ENCODE data around the gene CHAC2.
A peak's percentile ranks its signal among the peaks of the same experiment; 100 is the strongest.

The CHAC2 gene

DNA sequence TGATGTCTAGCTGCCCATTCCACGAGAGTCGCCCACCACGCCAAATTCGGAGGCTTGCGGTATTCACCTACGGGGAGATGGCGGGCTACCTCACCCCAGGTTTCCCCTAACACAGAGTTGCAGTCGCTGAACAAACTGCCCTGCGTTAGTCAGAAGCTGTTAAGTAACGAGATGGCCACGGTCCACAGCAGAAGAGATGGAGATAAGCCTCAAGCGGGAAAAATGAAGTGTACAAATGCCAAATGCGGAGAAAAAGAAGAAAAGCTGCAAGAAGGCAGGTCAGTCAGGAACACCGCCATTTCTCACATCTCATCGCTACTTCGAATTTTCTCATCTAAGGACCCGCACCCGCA, 18.7 kb downstream of the CHAC2 start:
- peak; percentile 61 for DNase-seq (ENCODE audit: low read depth)
- no peak for TF ChIP-seq CTCF (conservative IDR thresholded peaks at IDR 0.05; ENCODE audit: control insufficient read depth, insufficient read depth, low read depth, low read length)

DNA sequence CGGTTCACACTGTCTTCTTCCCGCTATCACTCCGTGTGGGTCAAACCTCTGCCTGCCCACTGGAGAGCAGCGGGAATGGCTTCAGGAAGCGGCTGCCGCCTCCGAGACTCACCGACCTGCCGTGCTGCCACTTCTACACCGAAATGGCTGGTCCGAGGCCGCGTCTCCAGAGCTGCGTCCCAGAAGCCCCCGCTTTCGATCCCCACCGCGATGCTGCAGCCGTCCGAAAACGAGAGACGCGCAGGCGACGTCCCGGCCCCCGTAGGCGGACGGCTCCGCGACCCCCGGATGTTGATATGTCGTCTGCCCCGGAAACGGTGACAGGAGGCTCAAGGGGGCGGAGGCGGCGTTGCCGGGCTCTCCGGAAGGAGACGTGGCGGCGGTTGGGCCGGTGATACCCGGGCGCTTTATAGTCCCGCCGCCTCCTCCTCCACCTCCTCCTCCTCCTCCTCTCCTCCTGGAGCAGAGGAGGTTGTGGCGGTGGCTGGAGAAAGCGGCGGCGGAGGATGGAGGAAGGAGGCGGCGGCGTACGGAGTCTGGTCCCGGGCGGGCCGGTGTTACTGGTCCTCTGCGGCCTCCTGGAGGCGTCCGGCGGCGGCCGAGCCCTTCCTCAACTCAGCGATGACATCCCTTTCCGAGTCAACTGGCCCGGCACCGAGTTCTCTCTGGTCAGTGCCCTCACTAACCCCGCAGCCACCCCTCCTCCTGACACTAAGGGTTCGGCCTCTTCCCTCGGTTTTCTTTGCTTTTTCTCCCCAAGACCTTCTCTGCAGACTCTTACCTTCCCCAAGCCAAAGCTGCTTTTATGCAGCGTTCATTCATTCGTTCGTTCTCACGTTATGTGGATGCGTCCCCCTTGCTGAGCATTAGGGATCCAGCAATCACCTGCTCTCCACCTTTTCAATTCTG, 19.4 kb downstream of the CHAC2 start, which contains the start of the genes ASB3 and ERLEC1:
Gene ASB3 (minus strand): TSS at position 249 of the 909 bp plus-strand sequence. CDS start 21,381 bp downstream, outside the sequence.
Gene ERLEC1 (plus strand): TSS at position 340 of the 909 bp plus-strand sequence. CDS start 167 bp downstream, at position 507.
- DNase-seq (ENCODE audit: low read depth): peak; percentile 80
- peak within 1 kb of the TSS; percentile 92 for H3K4me3 ChIP-seq (ENCODE audit: control insufficient read depth, low read depth, low read length)
- no peak for TF ChIP-seq CTCF (conservative IDR thresholded peaks at IDR 0.05; ENCODE audit: control insufficient read depth, insufficient read depth, low read depth, low read length)

More for the DNA sequence above, 18.7 kb downstream of the CHAC2 start:
- H3K4me3 ChIP-seq (ENCODE audit: control insufficient read depth, low read depth, low read length): peak overlapping the region; percentile 92

DNA sequence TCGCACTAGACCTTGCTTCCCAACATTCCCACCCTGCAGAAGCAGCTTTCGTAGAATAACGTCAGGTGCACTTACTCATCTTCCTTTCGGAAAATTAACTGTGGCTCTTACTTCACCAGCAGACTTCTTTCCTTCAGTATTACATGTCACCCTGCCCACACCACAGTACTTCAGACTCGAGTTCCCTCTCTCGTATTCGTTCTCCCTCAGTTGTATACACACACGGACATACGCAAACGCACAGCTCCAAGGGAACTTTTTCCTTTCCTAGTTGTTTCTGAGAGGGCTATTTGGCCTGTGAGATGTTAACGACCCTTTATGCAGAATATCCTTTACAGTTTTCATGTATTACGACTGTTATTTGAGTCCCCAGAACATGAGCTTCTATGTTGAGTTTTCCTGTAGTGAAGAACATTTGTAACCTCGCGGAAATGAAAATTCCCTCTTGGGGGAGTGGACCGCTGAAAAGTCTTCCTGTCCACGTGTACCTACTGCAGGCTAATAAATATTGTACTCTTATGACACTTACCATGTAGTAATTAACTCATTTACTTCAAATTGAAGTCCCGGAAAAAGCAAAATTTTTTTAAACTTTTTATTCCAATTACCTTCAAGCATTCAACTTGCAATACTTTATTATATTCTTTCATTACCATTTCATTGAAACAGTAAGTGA, 20.1 kb downstream of the CHAC2 start:
- peak overlapping the region; percentile 92 for H3K4me3 ChIP-seq (ENCODE audit: control insufficient read depth, low read depth, low read length)
- no peak for TF ChIP-seq CTCF (conservative IDR thresholded peaks at IDR 0.05; ENCODE audit: control insufficient read depth, insufficient read depth, low read depth, low read length)
- peak; percentile 41 for DNase-seq (ENCODE audit: low read depth)

GRCh38 chr2:53793261-53793660, 25.7 kb downstream of the CHAC2 start:
- no peak overlapping the region for H3K4me3 ChIP-seq (ENCODE audit: control insufficient read depth, low read depth, low read length)
- TF ChIP-seq CTCF (conservative IDR thresholded peaks at IDR 0.05; ENCODE audit: control insufficient read depth, insufficient read depth, low read depth, low read length): no peak
- DNase-seq (ENCODE audit: low read depth): no peak

DNA sequence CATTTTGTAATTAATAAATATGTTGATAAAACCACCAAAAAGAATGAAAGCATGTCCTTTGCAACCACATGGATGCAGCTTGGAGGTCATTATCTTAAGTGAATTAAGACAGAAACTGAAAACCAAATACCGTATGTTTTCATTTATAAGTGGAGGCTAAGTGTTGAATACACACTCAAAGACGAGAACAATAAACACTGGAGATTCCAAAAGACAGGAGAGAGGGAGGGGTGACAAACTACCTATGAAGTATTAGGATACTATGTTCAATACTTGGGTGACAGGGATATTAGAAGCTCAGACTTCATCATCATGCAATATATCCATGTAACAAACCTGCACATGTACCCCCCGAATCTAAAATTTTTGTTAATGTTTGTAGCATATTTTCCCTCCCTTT, 26.2 kb downstream of the CHAC2 start:
- DNase-seq (ENCODE audit: low read depth): no peak
- no peak overlapping the region for H3K4me3 ChIP-seq (ENCODE audit: control insufficient read depth, low read depth, low read length)
- TF ChIP-seq CTCF (conservative IDR thresholded peaks at IDR 0.05; ENCODE audit: control insufficient read depth, insufficient read depth, low read depth, low read length): no peak

DNA sequence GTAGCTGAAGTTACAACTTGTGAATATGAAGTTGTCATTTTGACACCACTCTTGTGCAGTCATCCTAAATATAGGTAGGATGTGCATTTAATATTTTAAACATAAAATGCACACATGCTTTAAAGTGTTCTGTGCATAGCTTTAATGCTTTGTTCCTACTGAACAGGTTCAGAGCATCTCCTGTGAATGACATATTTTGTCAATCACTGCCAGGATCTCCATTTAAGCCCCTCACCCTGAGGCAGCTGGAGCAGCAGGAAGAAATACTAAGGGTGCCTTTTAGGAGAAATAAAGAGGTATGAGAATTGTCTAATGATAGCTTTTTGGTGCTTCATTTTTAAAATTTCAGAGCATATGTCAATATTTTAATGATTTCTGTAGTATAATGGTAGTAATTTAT, 33.9 kb downstream of the CHAC2 start:
- H3K4me3 ChIP-seq (ENCODE audit: control insufficient read depth, low read depth, low read length): no peak overlapping the region
- no peak for DNase-seq (ENCODE audit: low read depth)
- no peak for TF ChIP-seq CTCF (conservative IDR thresholded peaks at IDR 0.05; ENCODE audit: control insufficient read depth, insufficient read depth, low read depth, low read length)

Data from fibroblast of mammary gland (primary cell).